ENCODE results near the gene C6orf136.

C6orf136 gene

GRCh38 chr6:30601436-30601814 is 45.5 kb upstream of the C6orf136 start:
- ChIA-PET CTCF (interaction anchor here (1.0 to 6.6 kb wide), 7 partner anchors 9 to 119 kb away, joined by 3 to 99 read pairs (median 4); partner anchors contain the start of gene PRR3), POLR2A (interaction anchor here (1.1 to 1.2 kb wide), 2 partner anchors 11 to 13 kb away, joined by 5 to 6 read pairs; no protein-coding TSS in a partner anchor)
- whole genome bisulfite sequencing (ENCODE audit: insufficient coverage), result 51% methylated on average over 6 of the region's 6 CpGs
- DNase-seq, result no peak
- Histone ChIP-seq H3K4me1 (ENCODE audit: control extremely low read depth in 1 of 4, control insufficient read depth in 4 of 4, insufficient read depth in 4 of 4, low read length in 3 of 4) (peaks cover 0 to 7% (median under 1%) of the 10 kb centered on the region in 4 experiments), H3K36me3 (ENCODE audit: control insufficient read depth in 4 of 4, insufficient read depth in 4 of 4, low read length in 3 of 4) (peaks cover 26 to 64% (median 54%) of the 10 kb centered on the region in 4 experiments), H3K27ac (ENCODE audit: insufficient read depth in 1 of 2, low read depth in 1 of 2, low read length in 2 of 2, poor library complexity in 1 of 2, severe bottlenecking in 2 of 2) (no peak overlapping the region), H3K4me3 (ENCODE audit: control insufficient read depth in 1 of 7, extremely low read depth in 1 of 7, insufficient read depth in 4 of 7, low read depth in 2 of 7, low read length in 6 of 7) (no peak overlapping the region), H3K27me3 (replicated peaks in 2 of 5; ENCODE audit: control insufficient read depth in 4 of 5, insufficient read depth in 5 of 5, low read length in 4 of 5) (no peaks in the 10 kb centered on the region), H3K9me3 (ENCODE audit: control extremely low read depth in 1 of 5, control insufficient read depth in 4 of 5, insufficient read depth in 2 of 5, low read depth in 1 of 5, low read length in 4 of 5) (no peaks in the 10 kb centered on the region)

GRCh38 chr6:30601815-30602641 is 44.9 kb upstream of the C6orf136 start:
- no peak for DNase-seq
- peaks cover 0 to 7% (median under 1%) of the 10 kb centered on the region in 4 experiments for H3K4me1 ChIP-seq (ENCODE audit: control extremely low read depth in 1 of 4, control insufficient read depth in 4 of 4, insufficient read depth in 4 of 4, low read length in 3 of 4)
- no peak overlapping the region for H3K4me3 ChIP-seq (ENCODE audit: control insufficient read depth in 1 of 7, extremely low read depth in 1 of 7, insufficient read depth in 4 of 7, low read depth in 2 of 7, low read length in 6 of 7)
- 95% methylated on average over 22 of the region's 39 CpGs for WGBS (ENCODE audit: insufficient coverage)
- H3K9me3 ChIP-seq (ENCODE audit: control extremely low read depth in 1 of 5, control insufficient read depth in 4 of 5, insufficient read depth in 2 of 5, low read depth in 1 of 5, low read length in 4 of 5), result no peaks in the 10 kb centered on the region
- peaks cover 29 to 70% (median 58%) of the 10 kb centered on the region in 4 experiments for H3K36me3 ChIP-seq (ENCODE audit: control insufficient read depth in 4 of 4, insufficient read depth in 4 of 4, low read length in 3 of 4)
- CTCF ChIA-PET, result interaction anchor here (1.0 to 6.6 kb wide), 6 partner anchors 9 to 119 kb away, joined by 3 to 99 read pairs (median 4); partner anchors contain the start of gene PRR3
- POLR2A ChIA-PET, result interaction anchor here (1.1 to 1.2 kb wide), 2 partner anchors 11 to 12 kb away, joined by 5 to 6 read pairs; no protein-coding TSS in a partner anchor
- no peak overlapping the region for H3K27ac ChIP-seq (ENCODE audit: insufficient read depth in 1 of 2, low read depth in 1 of 2, low read length in 2 of 2, poor library complexity in 1 of 2, severe bottlenecking in 2 of 2)
- no peaks in the 10 kb centered on the region for H3K27me3 ChIP-seq (replicated peaks in 2 of 5; ENCODE audit: control insufficient read depth in 4 of 5, insufficient read depth in 5 of 5, low read length in 4 of 5)

- CTCF ChIA-PET, result interaction anchor here (1.5 to 2.9 kb wide), 3 partner anchors 56 to 120 kb away, joined by 3 to 8 read pairs (median 3); no protein-coding TSS in a partner anchor
- no peak overlapping the region for H3K4me3 ChIP-seq (ENCODE audit: control insufficient read depth in 1 of 7, extremely low read depth in 1 of 7, insufficient read depth in 4 of 7, low read depth in 2 of 7, low read length in 6 of 7)
- WGBS (ENCODE audit: insufficient coverage), result 97% methylated on average over 13 of the region's 13 CpGs
Observed at GRCh38 chr6:30603961-30604360, 43.0 kb upstream of the C6orf136 start.

GRCh38 chr6:30610065-30610464 is 36.9 kb upstream of the C6orf136 start:
- no peak for DNase-seq
- ChIA-PET CTCF (interaction anchor here (0.7 to 2.0 kb wide), 6 partner anchors 9 to 126 kb away, joined by 3 to 21 read pairs (median 5); partner anchors contain the start of gene ATAT1), POLR2A (no interaction called here)
- no peaks in the 10 kb centered on the region for H3K9me3 ChIP-seq (ENCODE audit: control extremely low read depth in 1 of 5, control insufficient read depth in 4 of 5, insufficient read depth in 2 of 5, low read depth in 1 of 5, low read length in 4 of 5)
- 93% methylated on average over 2 of the region's 4 CpGs for WGBS (ENCODE audit: insufficient coverage)
- H3K4me1 ChIP-seq (ENCODE audit: control extremely low read depth in 1 of 4, control insufficient read depth in 4 of 4, insufficient read depth in 4 of 4, low read length in 3 of 4), result peaks cover 13 to 32% (median 16%) of the 10 kb centered on the region in 4 experiments
- H3K36me3 ChIP-seq (ENCODE audit: control insufficient read depth in 4 of 4, insufficient read depth in 4 of 4, low read length in 3 of 4), result peaks cover 23 to 71% (median 42%) of the 10 kb centered on the region in 4 experiments
- H3K4me3 ChIP-seq (ENCODE audit: control insufficient read depth in 1 of 7, extremely low read depth in 1 of 7, insufficient read depth in 4 of 7, low read depth in 2 of 7, low read length in 6 of 7), result no peak overlapping the region
- no peaks in the 10 kb centered on the region for H3K27me3 ChIP-seq (replicated peaks in 2 of 5; ENCODE audit: control insufficient read depth in 4 of 5, insufficient read depth in 5 of 5, low read length in 4 of 5)
- H3K27ac ChIP-seq (ENCODE audit: insufficient read depth in 1 of 2, low read depth in 1 of 2, low read length in 2 of 2, poor library complexity in 1 of 2, severe bottlenecking in 2 of 2), result no peak overlapping the region

More at GRCh38 chr6:30603961-30604360, 43.0 kb upstream of the C6orf136 start:
- POLR2A ChIA-PET, result interaction anchor here (0.6 to 0.8 kb wide), 2 partner anchors 14 to 16 kb away, joined by 3 to 4 read pairs; partner anchors contain the start of genes MRPS18B and PPP1R10
- H3K9me3 ChIP-seq (ENCODE audit: control extremely low read depth in 1 of 5, control insufficient read depth in 4 of 5, insufficient read depth in 2 of 5, low read depth in 1 of 5, low read length in 4 of 5), result no peaks in the 10 kb centered on the region
- no peak for DNase-seq
- H3K27me3 ChIP-seq (replicated peaks in 2 of 5; ENCODE audit: control insufficient read depth in 4 of 5, insufficient read depth in 5 of 5, low read length in 4 of 5), result no peaks in the 10 kb centered on the region
- H3K27ac ChIP-seq (ENCODE audit: insufficient read depth in 1 of 2, low read depth in 1 of 2, low read length in 2 of 2, poor library complexity in 1 of 2, severe bottlenecking in 2 of 2), result no peak overlapping the region
- peaks cover 34 to 86% (median 74%) of the 10 kb centered on the region in 4 experiments for H3K36me3 ChIP-seq (ENCODE audit: control insufficient read depth in 4 of 4, insufficient read depth in 4 of 4, low read length in 3 of 4)
- H3K4me1 ChIP-seq (ENCODE audit: control extremely low read depth in 1 of 4, control insufficient read depth in 4 of 4, insufficient read depth in 4 of 4, low read length in 3 of 4), result peaks cover 0 to 7% (median under 1%) of the 10 kb centered on the region in 4 experiments

- peaks cover 17 to 66% (median 34%) of the 10 kb centered on the region in 4 experiments for H3K36me3 ChIP-seq (ENCODE audit: control insufficient read depth in 4 of 4, insufficient read depth in 4 of 4, low read length in 3 of 4)
- CTCF ChIA-PET, result interaction anchor here (0.9 to 3.6 kb wide), 7 partner anchors 11 to 67 kb away, joined by 3 to 21 read pairs (median 5); no protein-coding TSS in a partner anchor
- POLR2A ChIA-PET, result no interaction called here
Observed at GRCh38 chr6:30611150-30611855, 35.6 kb upstream of the C6orf136 start.

GRCh38 chr6:30611856-30612194 is 35.1 kb upstream of the C6orf136 start:
- peaks cover 14 to 65% (median 33%) of the 10 kb centered on the region in 4 experiments for H3K36me3 ChIP-seq (ENCODE audit: control insufficient read depth in 4 of 4, insufficient read depth in 4 of 4, low read length in 3 of 4)
- H3K27me3 ChIP-seq (replicated peaks in 2 of 5; ENCODE audit: control insufficient read depth in 4 of 5, insufficient read depth in 5 of 5, low read length in 4 of 5), result no peaks in the 10 kb centered on the region
- no peaks in the 10 kb centered on the region for H3K9me3 ChIP-seq (ENCODE audit: control extremely low read depth in 1 of 5, control insufficient read depth in 4 of 5, insufficient read depth in 2 of 5, low read depth in 1 of 5, low read length in 4 of 5)
- ChIA-PET CTCF (interaction anchor here (0.9 to 4.1 kb wide), 7 partner anchors 13 to 128 kb away, joined by 3 to 53 read pairs (median 8); no protein-coding TSS in a partner anchor), POLR2A (no interaction called here)
- H3K27ac ChIP-seq (ENCODE audit: insufficient read depth in 1 of 2, low read depth in 1 of 2, low read length in 2 of 2, poor library complexity in 1 of 2, severe bottlenecking in 2 of 2), result no peak overlapping the region
- H3K4me3 ChIP-seq (ENCODE audit: control insufficient read depth in 1 of 7, extremely low read depth in 1 of 7, insufficient read depth in 4 of 7, low read depth in 2 of 7, low read length in 6 of 7), result no peak overlapping the region
- peaks cover 13 to 36% (median 19%) of the 10 kb centered on the region in 4 experiments for H3K4me1 ChIP-seq (ENCODE audit: control extremely low read depth in 1 of 4, control insufficient read depth in 4 of 4, insufficient read depth in 4 of 4, low read length in 3 of 4)
- WGBS (ENCODE audit: insufficient coverage), result no CpG with 5 or more reads among the region's 2 CpGs
- no peak for DNase-seq

More at GRCh38 chr6:30611150-30611855, 35.6 kb upstream of the C6orf136 start:
- WGBS (ENCODE audit: insufficient coverage), result 97% methylated on average over 7 of the region's 9 CpGs
- no peak overlapping the region for H3K4me3 ChIP-seq (ENCODE audit: control insufficient read depth in 1 of 7, extremely low read depth in 1 of 7, insufficient read depth in 4 of 7, low read depth in 2 of 7, low read length in 6 of 7)
- no peak overlapping the region for H3K27ac ChIP-seq (ENCODE audit: insufficient read depth in 1 of 2, low read depth in 1 of 2, low read length in 2 of 2, poor library complexity in 1 of 2, severe bottlenecking in 2 of 2)
- peaks cover 13 to 36% (median 19%) of the 10 kb centered on the region in 4 experiments for H3K4me1 ChIP-seq (ENCODE audit: control extremely low read depth in 1 of 4, control insufficient read depth in 4 of 4, insufficient read depth in 4 of 4, low read length in 3 of 4)
- DNase-seq, result no peak
- H3K27me3 ChIP-seq (replicated peaks in 2 of 5; ENCODE audit: control insufficient read depth in 4 of 5, insufficient read depth in 5 of 5, low read length in 4 of 5), result no peaks in the 10 kb centered on the region
- no peaks in the 10 kb centered on the region for H3K9me3 ChIP-seq (ENCODE audit: control extremely low read depth in 1 of 5, control insufficient read depth in 4 of 5, insufficient read depth in 2 of 5, low read depth in 1 of 5, low read length in 4 of 5)

Data from common myeloid progenitor, CD34-positive (primary cell).